ENCODE data around the gene RASGRF1.

- TF ChIP-seq CTCF (IDR thresholded peaks at IDR 0.05) (no peak), POLR2A (IDR thresholded peaks at IDR 0.05) (no peak)
Measured at GRCh38 chr15:79051941-79052731, 38.4 kb downstream of the RASGRF1 start.

Measured in adrenal gland (tissue), 5 donors.